Dendritic cell treated with granulocyte-macrophage colony-stimulating factor and Interleukin-4, amounts not matched to agents 40 ng/mL and 50 ng/mL, for 4 days (primary cell): ENCODE results near the gene UGT1A9.
"Not testable (repeated sequence)": the region's sequence is repeated elsewhere in the genome, so short reads cannot be mapped to it uniquely, and the experiment has no call there.

Experiments
- H3K27ac Mint-ChIP-seq: one replicate; pipeline ENCODE4 v1.8.0; 2022; ENCODE audit warnings: mild to moderate bottlenecking, mixed read lengths
- H3K27me3 Mint-ChIP-seq: one replicate; pipeline ENCODE4 v1.8.0; 2022; ENCODE audit warnings: mild to moderate bottlenecking, mixed read lengths
- H3K36me3 Mint-ChIP-seq: one replicate; pipeline ENCODE4 v1.8.0; 2022; ENCODE audit warnings: low read depth, mixed read lengths
- H3K4me1 Mint-ChIP-seq: one replicate; pipeline ENCODE4 v1.8.0; 2022; ENCODE audit warnings: low read depth, mixed read lengths
- H3K4me3 Mint-ChIP-seq: one replicate; pipeline ENCODE4 v1.8.0; 2022; ENCODE audit warnings: mild to moderate bottlenecking, moderate library complexity, mixed read lengths
- H3K9me3 Mint-ChIP-seq: one replicate; pipeline ENCODE4 v1.8.0; 2022; ENCODE audit warnings: mixed read lengths
- intact Hi-C: fragments of 100-400 bp; cut with micrococcal nuclease; formaldehyde crosslinking; loops from one replicate; pipeline ENCODE4 v1.15.0; 2022

Gene UGT1A9

DNA sequence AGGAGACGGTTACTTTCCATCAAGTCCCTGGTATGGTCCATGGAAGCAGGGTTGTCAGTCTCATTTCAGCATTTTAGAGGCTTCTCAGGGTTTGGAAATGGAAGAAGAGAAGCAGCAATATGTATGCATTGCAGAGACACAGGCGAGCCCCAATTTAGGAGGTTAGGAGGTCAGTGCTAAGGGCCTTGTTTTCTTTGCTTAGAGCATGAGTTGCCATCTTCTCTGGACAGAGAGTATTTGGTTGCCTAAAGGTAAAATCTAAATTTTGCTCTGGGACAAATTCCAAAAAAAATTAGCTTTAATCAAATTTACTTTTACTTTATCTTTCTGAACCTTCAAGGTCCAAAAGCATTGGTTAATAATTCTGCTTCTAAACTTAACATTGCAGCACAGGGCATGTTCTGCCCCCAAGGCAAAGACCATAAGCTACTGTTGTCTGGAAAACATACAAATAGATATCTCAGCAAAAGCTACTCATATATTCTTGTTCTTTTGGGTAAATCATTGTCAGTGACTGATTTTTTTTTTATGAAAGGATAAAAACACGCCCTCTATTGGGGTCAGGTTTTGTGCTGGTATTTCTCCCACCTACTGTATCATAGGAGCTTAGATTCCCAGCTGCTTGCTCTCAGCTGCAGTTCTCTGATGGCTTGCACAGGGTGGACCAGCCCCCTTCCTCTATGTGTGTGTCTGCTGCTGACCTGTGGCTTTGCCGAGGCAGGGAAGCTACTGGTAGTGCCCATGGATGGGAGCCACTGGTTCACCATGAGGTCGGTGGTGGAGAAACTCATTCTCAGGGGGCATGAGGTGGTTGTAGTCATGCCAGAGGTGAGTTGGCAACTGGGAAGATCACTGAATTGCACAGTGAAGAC is at the start of gene UGT1A9:
TSS of gene UGT1A9 (plus strand) at position 609 of the 872 bp plus-strand sequence. CDS start at position 646, 37 bp downstream.
- Mint-ChIP-seq H3K4me1 (no peaks in the 10 kb centered on the region), H3K4me3 (no peak within 1 kb of the TSS), H3K27ac (no peak within 1 kb of the TSS), H3K9me3 (no peaks in the 10 kb centered on the region), H3K27me3 (no peaks in the 10 kb centered on the region), H3K36me3 (no peaks in the 10 kb centered on the region)
- intact Hi-C loops, result no loop called here

DNA sequence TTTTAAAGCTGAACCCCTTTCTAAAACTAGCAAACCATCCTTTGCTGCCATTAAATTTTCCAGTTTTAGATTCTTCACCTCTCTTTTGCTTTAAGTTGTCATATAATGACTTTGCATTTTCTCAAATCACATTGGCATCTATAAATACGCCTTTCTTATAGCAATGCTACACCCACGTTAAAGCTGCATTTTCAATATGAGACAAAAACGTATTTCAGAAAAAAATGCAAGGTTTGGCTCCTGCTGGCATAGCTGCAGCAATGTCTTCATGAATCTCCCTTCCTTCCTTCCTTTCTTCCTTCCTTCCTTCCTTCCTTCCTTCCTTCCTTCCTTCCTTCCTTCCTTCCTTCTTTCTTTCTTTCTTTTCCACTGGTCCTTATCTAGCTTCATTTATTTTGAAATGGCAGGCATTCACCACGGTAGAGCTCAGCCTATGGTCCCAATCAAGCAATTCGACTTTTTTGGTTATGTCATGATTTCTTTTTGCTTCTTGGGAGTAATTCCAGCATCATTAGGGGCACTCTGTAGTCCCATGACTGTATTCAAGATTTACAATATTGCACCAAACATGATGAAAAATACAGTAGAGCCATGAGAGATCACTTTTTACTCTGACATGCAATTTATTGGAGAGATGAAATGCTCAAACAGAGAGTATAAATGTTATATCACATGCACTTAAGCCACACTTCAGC is 44.2 kb upstream of the UGT1A9 start:
- no peaks in the 10 kb centered on the region for H3K4me1 Mint-ChIP-seq
- H3K4me3 Mint-ChIP-seq, result no peak overlapping the region
- peaks cover 24% of the 10 kb centered on the region for H3K9me3 Mint-ChIP-seq
- no peaks in the 10 kb centered on the region for H3K27me3 Mint-ChIP-seq
- H3K27ac Mint-ChIP-seq, result no peak overlapping the region
- intact Hi-C loops, result no loop called here
- no peaks in the 10 kb centered on the region for H3K36me3 Mint-ChIP-seq

DNA sequence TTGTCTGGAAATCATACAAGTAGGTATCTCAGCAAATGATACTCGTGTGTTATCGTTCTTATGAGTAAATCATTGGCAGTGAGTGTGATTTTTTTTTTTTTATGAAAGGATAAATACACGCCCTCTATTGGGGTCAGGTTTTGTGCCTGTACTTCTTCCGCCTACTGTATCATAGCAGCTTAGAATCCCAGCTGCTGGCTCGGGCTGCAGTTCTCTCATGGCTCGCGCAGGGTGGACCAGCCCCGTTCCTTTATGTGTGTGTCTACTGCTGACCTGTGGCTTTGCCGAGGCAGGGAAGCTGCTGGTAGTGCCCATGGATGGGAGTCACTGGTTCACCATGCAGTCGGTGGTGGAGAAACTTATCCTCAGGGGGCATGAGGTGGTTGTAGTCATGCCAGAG is 35.4 kb upstream of the UGT1A9 start, which contains the start of gene UGT1A10:
TSS of gene UGT1A10 (plus strand) at position 143 of the 400 bp plus-strand sequence. CDS start at position 218, 75 bp downstream.
- H3K27ac Mint-ChIP-seq, H3K9me3 Mint-ChIP-seq, intact Hi-C loops, H3K4me1 Mint-ChIP-seq, H3K36me3 Mint-ChIP-seq, H3K27me3 Mint-ChIP-seq, H3K4me3 Mint-ChIP-seq: not testable (repeated sequence)

DNA sequence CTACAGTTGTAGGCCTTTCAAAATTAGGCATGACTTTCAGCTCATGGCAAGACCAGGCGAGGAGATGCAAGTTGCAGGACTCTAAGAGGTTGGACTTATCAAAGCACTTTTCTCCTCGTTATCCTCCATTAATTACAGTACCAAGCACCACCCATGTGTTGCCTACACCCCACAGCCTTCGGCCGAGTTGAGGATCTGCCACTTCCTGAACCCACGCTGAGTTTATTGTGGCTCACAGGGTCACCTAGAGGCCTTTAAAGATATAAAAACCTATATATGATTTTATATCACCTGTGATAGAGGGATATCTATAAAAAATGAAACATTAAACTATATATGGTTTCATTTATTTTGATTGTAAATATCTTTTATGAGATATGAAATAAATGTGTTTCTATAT is 32.9 kb upstream of the UGT1A9 start:
- H3K36me3 Mint-ChIP-seq, result no peaks in the 10 kb centered on the region
- intact Hi-C loops, result no loop called here
- no peaks in the 10 kb centered on the region for H3K4me1 Mint-ChIP-seq
- no peaks in the 10 kb centered on the region for H3K9me3 Mint-ChIP-seq
- H3K4me3 Mint-ChIP-seq, result no peak overlapping the region
- H3K27ac Mint-ChIP-seq, result no peak overlapping the region
- no peaks in the 10 kb centered on the region for H3K27me3 Mint-ChIP-seq

DNA sequence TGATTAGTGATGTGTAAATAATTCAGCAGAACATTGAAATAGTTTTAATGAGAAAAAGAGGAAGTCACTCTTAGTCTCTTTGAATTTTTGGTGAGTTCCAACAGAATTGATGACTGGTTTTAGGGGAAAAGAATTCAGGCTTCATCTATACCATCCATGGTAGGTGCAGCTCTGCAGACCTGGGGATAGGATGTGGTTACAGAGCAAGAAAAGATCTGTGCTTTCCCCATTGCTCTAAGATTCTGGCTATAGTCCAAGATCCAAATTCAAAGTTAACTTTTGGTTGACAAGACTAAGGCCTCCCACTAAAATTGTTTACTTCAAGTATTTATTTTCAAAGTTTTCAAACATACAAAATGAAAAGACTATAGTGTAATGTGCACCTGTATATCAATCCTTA is 31.8 kb upstream of the UGT1A9 start:
- no peak overlapping the region for H3K4me3 Mint-ChIP-seq
- intact Hi-C loops, result no loop called here
- H3K36me3 Mint-ChIP-seq, result no peaks in the 10 kb centered on the region
- no peaks in the 10 kb centered on the region for H3K4me1 Mint-ChIP-seq
- H3K27me3 Mint-ChIP-seq, result no peaks in the 10 kb centered on the region
- no peak overlapping the region for H3K27ac Mint-ChIP-seq
- H3K9me3 Mint-ChIP-seq, result no peaks in the 10 kb centered on the region

DNA sequence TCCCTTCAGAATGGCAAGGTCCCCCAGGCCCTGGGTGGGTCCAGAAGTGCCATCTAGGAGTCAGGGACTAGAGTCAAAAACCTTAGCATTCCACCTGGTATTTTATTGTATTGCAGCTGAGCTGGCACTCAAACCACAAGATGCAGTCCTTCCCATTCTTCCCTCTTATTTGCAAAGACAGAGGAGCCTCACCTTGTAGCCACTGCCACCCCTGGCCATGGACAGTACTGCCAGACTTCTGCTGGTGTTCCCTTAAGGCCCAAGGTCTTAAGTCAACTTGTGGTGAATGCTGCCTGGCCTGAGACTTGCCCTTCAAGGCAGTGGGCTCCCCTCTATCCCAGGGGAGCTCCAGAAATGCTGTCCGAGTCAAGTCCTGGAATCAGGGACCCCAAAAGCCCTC is 28.6 kb upstream of the UGT1A9 start:
- H3K27me3 Mint-ChIP-seq, result no peaks in the 10 kb centered on the region
- H3K4me1 Mint-ChIP-seq, result no peaks in the 10 kb centered on the region
- no peak overlapping the region for H3K27ac Mint-ChIP-seq
- intact Hi-C loops, result no loop called here
- H3K36me3 Mint-ChIP-seq, result no peaks in the 10 kb centered on the region
- no peak overlapping the region for H3K4me3 Mint-ChIP-seq
- peaks cover 18% of the 10 kb centered on the region for H3K9me3 Mint-ChIP-seq

DNA sequence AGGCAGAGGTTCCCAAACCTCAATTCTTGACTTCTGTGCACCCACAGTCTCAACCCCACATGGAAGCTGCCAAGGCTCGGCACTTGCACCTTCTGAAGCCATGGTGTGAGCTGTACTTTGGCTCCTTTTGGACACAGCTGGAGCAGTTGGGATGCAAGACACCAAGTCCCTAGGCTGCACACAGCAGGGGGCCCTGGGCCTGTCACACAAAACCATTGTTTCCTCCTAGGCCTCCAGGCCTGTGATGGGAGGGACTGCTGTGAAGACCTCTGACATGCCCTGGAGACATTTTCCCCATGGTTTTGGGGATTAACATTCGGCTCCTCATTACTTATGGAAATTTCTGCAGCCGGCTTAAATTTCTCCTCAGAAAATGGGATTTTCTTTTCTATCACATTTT is 25.7 kb upstream of the UGT1A9 start:
- H3K4me3 Mint-ChIP-seq, intact Hi-C loops, H3K36me3 Mint-ChIP-seq, H3K27ac Mint-ChIP-seq, H3K4me1 Mint-ChIP-seq, H3K27me3 Mint-ChIP-seq: not testable (repeated sequence)
- peaks cover 18% of the 10 kb centered on the region for H3K9me3 Mint-ChIP-seq

DNA sequence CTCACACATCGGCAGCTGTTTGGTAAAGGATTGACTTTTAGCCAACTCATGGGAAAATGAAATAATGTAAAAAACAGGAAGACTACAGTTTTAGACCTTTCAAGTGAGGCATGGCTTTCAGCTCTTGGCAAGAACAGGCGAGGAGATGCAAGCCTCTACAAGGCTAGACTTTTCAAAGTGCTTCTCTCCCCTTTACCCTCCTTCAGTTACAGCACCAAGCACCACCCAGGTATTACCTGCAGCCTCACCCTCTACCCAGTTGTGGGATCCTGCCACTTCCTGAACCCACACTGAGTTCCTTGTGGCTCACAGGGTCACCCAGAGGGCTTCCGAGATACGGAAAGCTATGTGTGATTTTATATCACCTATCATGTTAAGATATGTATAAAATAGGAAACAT is 20.7 kb upstream of the UGT1A9 start:
- H3K27me3 Mint-ChIP-seq, result no peaks in the 10 kb centered on the region
- no peak overlapping the region for H3K4me3 Mint-ChIP-seq
- H3K4me1 Mint-ChIP-seq, result no peaks in the 10 kb centered on the region
- no peaks in the 10 kb centered on the region for H3K36me3 Mint-ChIP-seq
- no peak overlapping the region for H3K27ac Mint-ChIP-seq
- intact Hi-C loops, result no loop called here
- peaks cover 11% of the 10 kb centered on the region for H3K9me3 Mint-ChIP-seq

DNA sequence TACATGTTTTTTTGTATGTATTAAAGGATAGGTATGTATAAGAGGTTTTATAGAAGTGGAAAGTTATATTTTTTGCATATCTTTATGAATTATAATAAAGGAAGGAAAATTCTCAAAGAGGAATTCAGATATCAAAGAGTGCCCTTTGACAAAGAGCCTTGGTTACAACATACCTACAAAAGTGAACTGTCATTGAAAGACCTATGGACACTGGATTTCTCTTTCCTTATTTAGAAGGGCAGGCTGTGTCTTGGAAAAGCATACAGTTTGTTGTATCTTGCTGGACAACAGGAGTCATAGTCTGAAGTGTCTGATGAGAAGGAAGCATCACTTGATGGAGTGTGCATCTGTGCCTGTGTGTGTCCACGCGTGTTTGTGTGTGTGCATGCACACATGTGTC is 20.3 kb upstream of the UGT1A9 start:
- Mint-ChIP-seq H3K27ac (no peak overlapping the region), H3K4me3 (no peak overlapping the region), H3K36me3 (no peaks in the 10 kb centered on the region), H3K4me1 (no peaks in the 10 kb centered on the region), H3K27me3 (no peaks in the 10 kb centered on the region), H3K9me3 (peaks cover 7% of the 10 kb centered on the region)
- intact Hi-C loops, result no loop called here

DNA sequence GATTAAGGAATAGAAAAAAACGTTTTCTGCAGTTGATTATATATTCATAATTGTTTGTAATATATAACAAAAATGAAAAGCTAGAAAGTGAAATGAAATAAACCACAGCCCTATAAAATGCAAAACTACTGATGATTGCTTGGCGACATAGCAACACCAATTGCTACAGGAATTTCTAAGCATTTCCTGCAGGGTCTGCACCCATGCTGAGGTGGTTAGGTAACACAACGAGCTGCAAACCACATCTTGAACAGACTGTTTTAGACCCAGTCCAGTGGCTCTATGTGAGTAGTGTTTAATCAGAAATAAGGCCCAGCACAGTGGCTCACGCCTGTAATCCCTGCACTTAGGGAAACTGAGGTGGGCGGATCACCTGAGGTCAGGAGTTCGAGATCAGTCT is 17.2 kb upstream of the UGT1A9 start:
- no peak overlapping the region for H3K27ac Mint-ChIP-seq
- no peaks in the 10 kb centered on the region for H3K9me3 Mint-ChIP-seq
- H3K4me1 Mint-ChIP-seq, result no peaks in the 10 kb centered on the region
- intact Hi-C loops, result no loop called here
- no peaks in the 10 kb centered on the region for H3K36me3 Mint-ChIP-seq
- no peak overlapping the region for H3K4me3 Mint-ChIP-seq
- H3K27me3 Mint-ChIP-seq, result no peaks in the 10 kb centered on the region

DNA sequence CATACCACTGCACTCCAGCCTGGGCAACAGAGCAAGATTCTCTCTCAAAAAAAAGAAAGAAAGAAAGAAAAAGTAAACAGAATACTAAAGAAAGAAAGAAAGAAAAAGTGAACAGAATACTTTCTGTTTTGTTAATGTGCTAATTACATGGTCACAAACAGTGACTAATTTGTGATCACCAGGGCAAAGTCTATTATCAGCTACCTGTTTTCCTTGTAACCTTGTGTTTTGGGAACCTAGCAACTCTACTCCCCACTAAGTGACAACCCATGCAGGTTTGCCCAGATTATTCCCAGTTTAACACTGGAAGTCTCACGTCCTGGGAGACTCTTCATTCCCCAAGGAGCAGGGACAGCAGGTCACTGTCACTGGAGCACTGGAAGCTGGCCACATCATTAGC is 16.7 kb upstream of the UGT1A9 start:
- Mint-ChIP-seq H3K36me3 (no peaks in the 10 kb centered on the region), H3K27me3 (no peaks in the 10 kb centered on the region), H3K4me3 (no peak overlapping the region), H3K4me1 (no peaks in the 10 kb centered on the region), H3K9me3 (no peaks in the 10 kb centered on the region), H3K27ac (no peak overlapping the region)
- intact Hi-C loops, result no loop called here

DNA sequence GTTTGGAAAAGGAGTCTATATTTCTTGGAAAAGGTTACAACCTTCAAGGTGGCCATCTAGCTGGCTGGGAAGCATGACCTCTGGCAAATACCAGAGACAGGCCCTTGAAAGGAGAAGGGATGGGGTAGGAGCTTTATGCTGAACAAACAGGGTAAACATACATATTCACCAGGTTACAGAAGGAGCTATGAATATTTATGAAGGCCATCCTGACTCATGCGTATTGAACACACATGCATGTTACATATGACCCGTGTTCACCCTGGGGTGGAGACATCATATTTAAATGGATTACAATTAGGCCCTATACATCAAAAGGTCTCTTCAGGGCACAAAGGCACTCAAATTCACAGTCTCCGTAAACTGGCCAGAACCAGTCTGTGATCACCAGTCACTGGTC is 15.8 kb upstream of the UGT1A9 start:
- H3K27ac Mint-ChIP-seq, H3K4me3 Mint-ChIP-seq, H3K36me3 Mint-ChIP-seq, H3K27me3 Mint-ChIP-seq, H3K4me1 Mint-ChIP-seq, intact Hi-C loops, H3K9me3 Mint-ChIP-seq: not testable (repeated sequence)

DNA sequence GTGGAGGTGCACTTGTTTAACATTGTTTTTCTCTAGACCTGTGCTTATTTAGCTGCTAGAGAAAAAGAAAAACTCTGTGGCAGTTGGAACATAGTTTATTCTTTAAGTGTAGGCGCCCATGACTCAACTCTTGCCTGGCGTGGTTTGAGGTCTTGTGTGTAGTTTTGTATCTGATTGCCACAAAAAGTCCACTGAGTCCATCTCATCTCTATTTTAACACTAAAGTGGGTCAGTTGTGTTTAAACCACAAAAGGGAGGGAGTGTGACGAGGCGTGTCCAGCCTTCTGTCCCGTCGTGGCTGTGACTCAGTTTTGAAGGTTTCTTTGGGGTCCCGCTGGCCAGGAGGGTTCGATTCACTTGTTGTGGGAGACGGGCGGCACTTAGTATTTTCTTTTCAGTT is 15.3 kb upstream of the UGT1A9 start:
- H3K36me3 Mint-ChIP-seq, result no peaks in the 10 kb centered on the region
- intact Hi-C loops, result no loop called here
- no peak overlapping the region for H3K27ac Mint-ChIP-seq
- H3K4me3 Mint-ChIP-seq, result no peak overlapping the region
- H3K4me1 Mint-ChIP-seq, result no peaks in the 10 kb centered on the region
- H3K27me3 Mint-ChIP-seq, result no peaks in the 10 kb centered on the region
- no peaks in the 10 kb centered on the region for H3K9me3 Mint-ChIP-seq

DNA sequence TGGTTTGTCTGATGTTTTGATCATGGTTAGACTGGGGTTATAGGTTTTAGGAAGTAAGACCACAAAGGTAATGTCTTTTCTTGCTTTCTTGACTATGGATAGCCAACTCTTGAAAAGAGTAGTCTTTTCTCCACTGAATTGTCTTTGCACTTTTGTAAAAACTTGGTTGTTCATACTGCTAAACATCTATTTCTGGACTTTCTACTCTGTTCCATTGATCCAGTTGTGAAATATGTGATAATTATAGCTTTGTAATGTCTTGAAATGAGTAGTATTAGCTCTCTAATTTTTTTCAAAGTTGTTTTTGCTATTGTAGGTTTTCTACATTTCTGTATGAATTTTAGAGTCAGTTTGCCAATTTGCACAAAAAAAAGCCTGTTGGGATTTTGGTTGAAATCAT is 13.1 kb upstream of the UGT1A9 start:
- Mint-ChIP-seq H3K27me3 (peaks cover 2% of the 10 kb centered on the region), H3K36me3 (no peaks in the 10 kb centered on the region)
- intact Hi-C loops, result no loop called here

More for the DNA sequence above, 13.1 kb upstream of the UGT1A9 start:
- no peaks in the 10 kb centered on the region for H3K4me1 Mint-ChIP-seq
- H3K4me3 Mint-ChIP-seq, result no peak overlapping the region
- no peak overlapping the region for H3K27ac Mint-ChIP-seq
- H3K9me3 Mint-ChIP-seq, result no peaks in the 10 kb centered on the region
